GM12873 (cell line): ENCODE results near the gene ZG16.

ENCODE experiments used
- TF ChIP-seq, protein P1 (sequence below): IDR thresholded peaks from 2 replicates; pipeline ENCODE4 v1.5.1; 2012; ENCODE audit warnings: low read depth, mild to moderate bottlenecking, moderate library complexity, low read length, control low read depth; ENCODE audit not compliant: insufficient read depth; ENCODE audit errors: missing control alignments

Gene ZG16

GRCh38 chr16:29747947-29748759, 29.9 kb upstream of the ZG16 start:
- TF ChIP-seq, protein P1, sequence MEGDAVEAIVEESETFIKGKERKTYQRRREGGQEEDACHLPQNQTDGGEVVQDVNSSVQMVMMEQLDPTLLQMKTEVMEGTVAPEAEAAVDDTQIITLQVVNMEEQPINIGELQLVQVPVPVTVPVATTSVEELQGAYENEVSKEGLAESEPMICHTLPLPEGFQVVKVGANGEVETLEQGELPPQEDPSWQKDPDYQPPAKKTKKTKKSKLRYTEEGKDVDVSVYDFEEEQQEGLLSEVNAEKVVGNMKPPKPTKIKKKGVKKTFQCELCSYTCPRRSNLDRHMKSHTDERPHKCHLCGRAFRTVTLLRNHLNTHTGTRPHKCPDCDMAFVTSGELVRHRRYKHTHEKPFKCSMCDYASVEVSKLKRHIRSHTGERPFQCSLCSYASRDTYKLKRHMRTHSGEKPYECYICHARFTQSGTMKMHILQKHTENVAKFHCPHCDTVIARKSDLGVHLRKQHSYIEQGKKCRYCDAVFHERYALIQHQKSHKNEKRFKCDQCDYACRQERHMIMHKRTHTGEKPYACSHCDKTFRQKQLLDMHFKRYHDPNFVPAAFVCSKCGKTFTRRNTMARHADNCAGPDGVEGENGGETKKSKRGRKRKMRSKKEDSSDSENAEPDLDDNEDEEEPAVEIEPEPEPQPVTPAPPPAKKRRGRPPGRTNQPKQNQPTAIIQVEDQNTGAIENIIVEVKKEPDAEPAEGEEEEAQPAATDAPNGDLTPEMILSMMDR, result no peak

- TF ChIP-seq, protein P1, result no peak
Observed at GRCh38 chr16:29753516-29753915, 24.5 kb upstream of the ZG16 start.

DNA sequence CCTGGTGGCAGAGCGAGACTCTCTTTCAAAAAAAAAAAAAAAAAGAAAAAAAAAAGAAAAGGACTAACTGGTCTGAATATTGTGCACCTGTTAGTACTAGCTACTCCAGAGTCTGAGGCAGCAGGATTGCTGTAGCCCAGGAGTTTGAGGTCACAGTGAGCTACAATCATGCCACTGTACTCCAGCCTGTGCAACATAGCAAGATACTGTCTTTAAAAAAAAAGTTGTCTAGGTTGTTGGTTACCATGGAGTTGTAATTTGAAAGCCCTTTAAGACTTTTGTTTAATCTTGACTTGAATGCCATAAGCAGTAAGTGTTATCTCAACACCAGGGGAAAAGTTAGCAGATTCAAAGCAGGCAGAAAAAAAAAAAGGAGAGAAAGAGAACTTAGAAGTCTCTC, 21.4 kb upstream of the ZG16 start:
- TF ChIP-seq, protein P1, result no peak

GRCh38 chr16:29757950-29758466, 20.0 kb upstream of the ZG16 start:
- TF ChIP-seq, protein P1, result no peak

GRCh38 chr16:29760567-29761279, 17.3 kb upstream of the ZG16 start:
- TF ChIP-seq, protein P1, result no peak

DNA sequence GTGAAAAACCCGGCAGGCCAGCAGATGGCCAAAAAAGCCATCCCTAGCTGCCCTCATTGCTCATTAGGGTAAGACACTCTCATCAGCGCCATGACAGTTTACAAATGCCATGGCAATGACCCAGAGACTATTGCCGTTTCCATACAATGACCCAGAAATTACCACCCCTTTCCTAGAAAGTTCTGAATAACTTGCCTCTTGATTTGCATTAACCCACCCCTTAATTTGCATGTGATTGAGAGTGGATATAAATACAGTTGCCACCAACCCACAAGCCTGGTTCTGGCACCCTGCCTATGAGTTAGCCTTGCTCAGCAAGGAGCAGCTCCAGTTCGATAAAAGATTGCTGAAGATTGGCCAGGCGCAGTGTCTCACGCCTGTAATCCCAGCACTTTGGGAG, 16.2 kb upstream of the ZG16 start:
- TF ChIP-seq, protein P1, result no peak

DNA sequence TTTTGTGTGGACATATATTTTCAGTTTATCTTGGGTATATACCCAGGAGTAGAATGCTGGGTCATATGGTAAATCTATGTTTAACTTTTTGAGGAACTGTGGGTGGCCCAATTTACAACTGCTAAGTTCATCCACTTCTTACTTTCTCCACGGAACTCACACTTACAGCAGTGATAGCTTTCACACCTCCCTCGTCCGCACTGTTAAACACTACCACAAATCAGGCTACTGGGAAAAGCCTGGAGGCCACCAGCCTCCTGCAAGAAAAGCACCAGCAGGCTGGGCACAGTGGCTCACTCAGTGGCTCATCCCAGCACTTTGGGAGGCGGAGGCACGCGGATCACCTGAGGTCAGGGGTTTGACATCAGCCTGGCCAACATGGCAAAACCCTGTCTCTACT, 14.7 kb upstream of the ZG16 start:
- TF ChIP-seq, protein P1, result no peak
